ENCODE results near the gene UBE2L3. TPM values are rescaled to one million over a fixed set of nuclear protein-coding genes. Genes with fewer than 3 reads are reported as not detected.

The UBE2L3 gene
- total and polyA plus RNA-seq, 2 of the 13 experiments (the other 11 are each of a cell fraction or from before 2014, with no cell fraction given): 30.2 to 58.1 TPM

- TF ChIP-seq ZSCAN20 (CRISPR knock-in tag; IDR thresholded peaks at IDR 0.05; ENCODE audit: borderline replicate concordance): peak; percentile 73; the same call in 1 of the 2 replicates
- peak; percentile 47 for TF ChIP-seq ZNF639 (CRISPR knock-in tag; conservative IDR thresholded peaks at IDR 0.05)
- TF ChIP-seq MXD1 (CRISPR knock-in tag; IDR thresholded peaks at IDR 0.05): no peak
- TF ChIP-seq ZNF747 (CRISPR knock-in tag; IDR thresholded peaks at IDR 0.05; ENCODE audit: borderline replicate concordance): peak; percentile 67; the same call in 1 of the 2 replicates
- no peak for TF ChIP-seq SSRP1 (CRISPR knock-in tag; IDR thresholded peaks at IDR 0.05)
- TF ChIP-seq ZNF292 (CRISPR knock-in tag; IDR thresholded peaks at IDR 0.05; ENCODE audit: borderline replicate concordance, low read depth): no peak; the same call in 1 of the 2 replicates
- no peak for TF ChIP-seq HIC2 (CRISPR knock-in tag; IDR thresholded peaks at IDR 0.05; ENCODE audit: low read depth)
- TF ChIP-seq MAF1 (CRISPR knock-in tag; IDR thresholded peaks at IDR 0.05; ENCODE audit: borderline replicate concordance): no peak
- TF ChIP-seq ATF3 (CRISPR knock-in tag; IDR thresholded peaks at IDR 0.05): no peak; the same call in 1 of the 2 replicates
- 0 out of 2 replicates have a peak, but pooled peaks have one; percentile 34 for TF ChIP-seq ZNF430 (CRISPR knock-in tag; IDR thresholded peaks at IDR 0.05)
- no peak for TF ChIP-seq THAP9 (CRISPR knock-in tag; IDR thresholded peaks at IDR 0.05; ENCODE audit: borderline replicate concordance)
- TF ChIP-seq HES4 (CRISPR knock-in tag; IDR thresholded peaks at IDR 0.05; ENCODE audit: borderline replicate concordance): peak; percentile 63; the same call in 1 of the 2 replicates
- TF ChIP-seq GMEB1 (CRISPR knock-in tag; IDR thresholded peaks at IDR 0.05; ENCODE audit: borderline replicate concordance): peak; percentile 89
- TF ChIP-seq ZNF879 (CRISPR knock-in tag; IDR thresholded peaks at IDR 0.05): no peak
- no peak for TF ChIP-seq ZUFSP (CRISPR knock-in tag; IDR thresholded peaks at IDR 0.05; ENCODE audit: borderline replicate concordance)
- no peak for TF ChIP-seq STAT5B (CRISPR knock-in tag; IDR thresholded peaks at IDR 0.05)
- no peak; the same call in 1 of the 2 replicates for TF ChIP-seq PITX1 (CRISPR knock-in tag; IDR thresholded peaks at IDR 0.05)
- no peak for TF ChIP-seq HOXD1 (CRISPR knock-in tag; IDR thresholded peaks at IDR 0.05)
Measured at GRCh38 chr22:21657360-21658032, 90.0 kb downstream of the UBE2L3 start (continued).
